ENCODE results near the gene SLC66A3.

SLC66A3 gene

GRCh38 chr2:11182951-11183350 is 27.7 kb downstream of the SLC66A3 start:
- Histone ChIP-seq H3K36me3 (ENCODE audit: control insufficient read depth in 2 of 2, insufficient read depth in 1 of 2, low read length in 2 of 2) (peaks cover 3 to 20% of the 10 kb centered on the region in 2 experiments; a peak in 2 of 3 replicates), H3K27ac (ENCODE audit: extremely low read depth, low read depth, low read length) (no peak overlapping the region), H3K4me3 (ENCODE audit: low read depth, low read length) (no peak overlapping the region), H3K4me1 (ENCODE audit: control insufficient read depth, insufficient read depth, low read length) (no peaks in the 10 kb centered on the region), H3K9me3 (ENCODE audit: control insufficient read depth, insufficient read depth, low read depth, low read length) (no peaks in the 10 kb centered on the region)
- TF ChIP-seq ZNF221 (tag by site-specific recombination; IDR thresholded peaks at IDR 0.05; ENCODE audit: borderline replicate concordance), result no peak
- 0 out of 2 replicates have a peak, but pooled peaks have one; percentile 49 for TF ChIP-seq SCRT2 (tag by site-specific recombination; IDR thresholded peaks at IDR 0.05)
- ChIA-PET POLR2A (no interaction called here), CTCF (interaction anchor here (1.2 kb wide), 1 partner anchor 50 kb away, joined by 5 read pairs; a partner anchor contains a TSS)

DNA sequence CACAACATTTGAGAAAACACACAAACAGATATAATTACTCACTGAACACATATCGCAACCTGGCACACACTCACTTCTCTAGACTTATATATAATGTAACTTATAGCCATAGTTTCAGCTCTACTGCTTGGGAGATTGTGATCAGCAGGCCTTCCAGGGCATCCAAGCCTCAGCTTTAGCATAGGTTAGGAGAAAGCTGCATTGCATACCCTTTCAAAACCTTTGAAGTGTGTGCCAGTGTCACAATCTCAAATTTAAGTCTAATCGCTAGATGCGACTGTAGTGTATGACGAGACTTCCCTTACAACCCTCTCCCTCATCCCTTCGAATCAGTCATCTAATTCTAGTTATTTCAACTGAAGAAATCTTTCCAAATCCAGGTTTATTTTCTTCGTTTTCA is 30.9 kb downstream of the SLC66A3 start:
- H3K4me1 ChIP-seq (ENCODE audit: control insufficient read depth, insufficient read depth, low read length), result no peaks in the 10 kb centered on the region
- no peak overlapping the region for H3K4me3 ChIP-seq (ENCODE audit: low read depth, low read length)
- POLR2A ChIA-PET, result no interaction called here
- H3K36me3 ChIP-seq (ENCODE audit: control insufficient read depth in 2 of 2, insufficient read depth in 1 of 2, low read length in 2 of 2), result peaks cover 14 to 26% of the 10 kb centered on the region in 2 experiments
- no peak for TF ChIP-seq RBAK (tag by site-specific recombination; IDR thresholded peaks at IDR 0.05)
- no peak for TF ChIP-seq GFI1B (tag by site-specific recombination; IDR thresholded peaks at IDR 0.05)
- H3K27ac ChIP-seq (ENCODE audit: extremely low read depth, low read depth, low read length), result no peak overlapping the region
- H3K9me3 ChIP-seq (ENCODE audit: control insufficient read depth, insufficient read depth, low read depth, low read length), result no peaks in the 10 kb centered on the region
- CTCF ChIA-PET, result interaction anchor here (2.4 kb wide), 1 partner anchor 54 kb away, joined by 7 read pairs; no protein-coding TSS in a partner anchor

DNA sequence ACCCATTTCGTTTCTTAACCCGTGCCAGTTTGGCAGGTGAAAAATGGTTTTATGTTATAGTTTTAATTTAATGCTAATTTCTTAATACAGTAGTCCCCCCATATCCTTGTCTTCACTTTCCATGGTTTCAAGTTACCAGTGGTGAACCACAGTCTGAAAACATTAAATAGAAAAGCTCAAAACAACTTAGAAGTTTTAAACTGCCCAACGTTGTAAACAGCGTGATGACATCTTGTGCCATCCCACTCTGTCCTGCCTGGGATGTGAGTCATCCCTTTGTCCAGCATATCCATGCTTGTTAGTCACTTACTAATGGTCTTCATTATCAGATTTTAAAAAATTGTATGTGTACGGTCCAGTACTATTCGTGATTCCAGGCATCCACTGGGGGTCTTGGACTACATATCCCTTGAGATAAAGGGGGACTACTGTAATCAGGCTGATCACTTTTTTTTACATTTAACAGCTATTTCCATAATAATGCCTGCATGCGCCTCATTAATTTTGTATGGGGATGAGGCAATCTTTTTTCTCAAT is 31.9 kb downstream of the SLC66A3 start:
- H3K4me1 ChIP-seq (ENCODE audit: control insufficient read depth, insufficient read depth, low read length), result no peaks in the 10 kb centered on the region
- ChIA-PET POLR2A (no interaction called here), CTCF (interaction anchor here (0.6 to 2.4 kb wide), 2 partner anchors 11 to 55 kb away, joined by 3 to 7 read pairs; no protein-coding TSS in a partner anchor)
- peaks cover 20 to 36% of the 10 kb centered on the region in 2 experiments for H3K36me3 ChIP-seq (ENCODE audit: control insufficient read depth in 2 of 2, insufficient read depth in 1 of 2, low read length in 2 of 2)
- H3K27ac ChIP-seq (ENCODE audit: extremely low read depth, low read depth, low read length), result no peak overlapping the region
- TF ChIP-seq REST (tag by site-specific recombination; IDR thresholded peaks at IDR 0.05) (no peak), ZNF10 (tag by site-specific recombination; IDR thresholded peaks at IDR 0.05) (no peak), SP7 (tag by site-specific recombination; IDR thresholded peaks at IDR 0.05) (no peak), ZNF146 (tag by site-specific recombination; IDR thresholded peaks at IDR 0.05) (no peak), GLIS1 (tag by site-specific recombination; IDR thresholded peaks at IDR 0.05) (no peak), BCL6B (tag by site-specific recombination; IDR thresholded peaks at IDR 0.05) (no peak), ZNF521 (tag by site-specific recombination; IDR thresholded peaks at IDR 0.05) (no peak), ZNF121 (tag by site-specific recombination; IDR thresholded peaks at IDR 0.05) (no peak), PBX3 (CRISPR knock-in tag; IDR thresholded peaks at IDR 0.05) (no peak), INSM2 (tag by site-specific recombination; IDR thresholded peaks at IDR 0.05) (no peak), ZBTB8A (tag by site-specific recombination; IDR thresholded peaks at IDR 0.05) (no peak), ZNF664 (tag by site-specific recombination; IDR thresholded peaks at IDR 0.05) (no peak)
- no peak overlapping the region for H3K4me3 ChIP-seq (ENCODE audit: low read depth, low read length)
- H3K9me3 ChIP-seq (ENCODE audit: control insufficient read depth, insufficient read depth, low read depth, low read length), result no peaks in the 10 kb centered on the region
